HuH-7.5 (cell line): ENCODE measurements around the gene EYA2.

Experiments
- DNase-seq: peaks from one replicate; pipeline ENCODE4 v3.0.0; 2011; ENCODE audit warnings: low spot score

EYA2 gene

GRCh38 chr20:46979603-46980241 lies 85.1 kb downstream of the EYA2 start:
- DNase-seq, result no peak

GRCh38 chr20:46981184-46981583 lies 86.5 kb downstream of the EYA2 start:
- no peak for DNase-seq

- DNase-seq, result no peak
Observed at GRCh38 chr20:46983466-46983865, 88.8 kb downstream of the EYA2 start.

GRCh38 chr20:46984405-46984804 lies 89.8 kb downstream of the EYA2 start:
- DNase-seq, result no peak

GRCh38 chr20:46985250-46985649 lies 90.6 kb downstream of the EYA2 start:
- no peak for DNase-seq

GRCh38 chr20:46985671-46986070 lies 91.0 kb downstream of the EYA2 start:
- no peak for DNase-seq

GRCh38 chr20:46987001-46987400 lies 92.4 kb downstream of the EYA2 start:
- no peak for DNase-seq

- DNase-seq, result no peak
Observed at GRCh38 chr20:46990017-46990595, 95.5 kb downstream of the EYA2 start.

- no peak for DNase-seq
Observed at GRCh38 chr20:46990596-46991104, 96.0 kb downstream of the EYA2 start.

- no peak for DNase-seq
Observed at GRCh38 chr20:46991168-46991567, 96.5 kb downstream of the EYA2 start.

GRCh38 chr20:46991880-46992639 lies 97.4 kb downstream of the EYA2 start:
- no peak for DNase-seq

- DNase-seq, result no peak
Observed at GRCh38 chr20:46992640-46993035, 98.0 kb downstream of the EYA2 start.

- DNase-seq, result no peak
Observed at GRCh38 chr20:46993465-46994095, 98.9 kb downstream of the EYA2 start.

- DNase-seq, result no peak
Observed at GRCh38 chr20:46994341-46994740, 99.7 kb downstream of the EYA2 start.

- no peak for DNase-seq
Observed at GRCh38 chr20:46995561-46996142, 101.0 kb downstream of the EYA2 start.

- no peak for DNase-seq
Observed at GRCh38 chr20:46997187-46997586, 102.5 kb downstream of the EYA2 start.

GRCh38 chr20:46998477-46999240 lies 104.0 kb downstream of the EYA2 start:
- DNase-seq, result no peak

- DNase-seq, result no peak
Observed at GRCh38 chr20:46999801-47000465, 105.3 kb downstream of the EYA2 start.

GRCh38 chr20:47003223-47003622 lies 108.6 kb downstream of the EYA2 start:
- DNase-seq, result no peak

- no peak for DNase-seq
Observed at GRCh38 chr20:47004179-47004578, 109.5 kb downstream of the EYA2 start.
